ENCODE measurements around the gene ANKRD53.
A peak's percentile ranks its signal among the peaks of the same experiment; 100 is the strongest.

ANKRD53 gene, protein sequence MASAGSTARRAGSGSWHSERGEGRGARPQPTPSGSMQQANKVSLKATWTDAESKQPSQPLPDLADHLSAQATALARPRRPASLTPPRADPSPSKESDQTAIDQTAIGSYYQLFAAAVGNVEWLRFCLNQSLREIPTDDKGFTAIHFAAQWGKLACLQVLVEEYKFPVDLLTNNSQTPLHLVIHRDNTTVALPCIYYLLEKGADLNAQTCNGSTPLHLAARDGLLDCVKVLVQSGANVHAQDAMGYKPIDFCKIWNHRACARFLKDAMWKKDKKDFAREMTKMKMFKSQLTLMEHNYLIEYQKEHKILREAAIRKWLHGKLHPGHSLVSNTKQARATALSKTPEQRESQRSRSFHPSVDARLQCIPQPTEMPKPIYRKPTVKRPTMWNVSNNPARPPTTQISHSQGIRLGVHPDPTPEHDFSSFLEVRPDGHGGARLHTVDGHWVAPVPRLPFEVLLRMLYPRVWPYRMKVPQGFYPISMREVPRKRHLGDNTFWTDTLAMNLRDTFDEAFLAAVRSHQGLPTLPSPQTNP

DNA sequence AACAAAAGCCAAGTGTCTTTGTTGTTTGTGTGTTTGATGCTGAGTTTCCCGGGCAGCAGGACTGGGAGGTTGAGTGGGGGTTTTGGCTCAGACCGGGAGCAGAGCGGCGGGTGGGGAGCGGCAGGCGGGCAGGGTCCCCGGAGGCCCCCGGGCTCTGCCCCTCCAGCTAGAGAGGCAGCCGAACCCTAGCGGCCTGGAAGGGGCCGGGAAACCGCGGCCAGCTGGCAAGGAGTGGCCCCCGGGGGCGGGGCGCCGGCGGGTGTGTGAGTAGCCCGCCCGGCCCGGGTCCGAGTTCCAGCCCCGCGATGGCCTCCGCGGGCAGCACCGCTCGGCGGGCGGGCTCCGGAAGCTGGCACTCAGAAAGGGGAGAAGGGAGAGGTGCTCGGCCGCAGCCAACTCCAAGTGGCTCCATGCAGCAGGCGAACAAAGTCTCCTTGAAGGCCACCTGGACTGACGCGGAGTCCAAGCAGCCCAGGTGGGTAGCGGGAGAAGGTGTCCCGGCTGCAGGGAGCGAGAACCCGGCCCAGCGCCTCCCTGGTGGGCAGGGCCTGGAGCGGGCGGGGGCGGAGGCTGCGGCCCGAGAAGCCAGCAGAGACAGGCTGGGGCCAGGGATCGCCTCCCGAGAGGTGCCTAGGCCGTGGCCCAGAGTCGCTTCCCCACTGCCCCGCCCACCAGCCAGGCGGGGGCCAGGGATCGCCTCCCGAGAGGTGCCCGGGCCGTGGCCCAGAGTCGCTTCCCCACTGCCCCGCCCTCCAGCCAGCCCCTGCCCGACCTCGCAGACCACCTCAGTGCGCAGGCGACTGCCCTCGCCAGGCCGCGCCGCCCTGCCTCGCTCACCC lies at the start of gene ANKRD53:
TSS of gene ANKRD53 (plus strand) at position 290 of the 839 bp plus-strand sequence. CDS start at position 306, 16 bp downstream.
- Histone ChIP-seq H3K4me3 (ENCODE audit: low read length, poor library complexity, severe bottlenecking) (peak within 1 kb of the TSS; percentile 84), H3K9me2 (replicated peaks; ENCODE audit: low read depth, low read length) (no peaks in the 10 kb centered on the region), H4K20me1 (ENCODE audit: insufficient read depth, low read length, poor library complexity, severe bottlenecking) (no peaks in the 10 kb centered on the region), H3K9ac (ENCODE audit: low read depth, low read length, poor library complexity, severe bottlenecking) (peak within 1 kb of the TSS; percentile 67), H3K9me3 (ENCODE audit: insufficient read depth, low read depth, low read length) (no peaks in the 10 kb centered on the region), H3K36me3 (ENCODE audit: insufficient read depth, low read length) (no peaks in the 10 kb centered on the region), H3K27me3 (ENCODE audit: insufficient read depth, low read length, poor library complexity, severe bottlenecking) (no peaks in the 10 kb centered on the region), H3K79me2 (ENCODE audit: insufficient read depth, low read length) (no peaks in the 10 kb centered on the region), H2AFZ (ENCODE audit: low read length) (no peak within 1 kb of the TSS), H3K4me1 (ENCODE audit: insufficient read depth, low read length, poor library complexity, severe bottlenecking) (peaks cover 4% of the 10 kb centered on the region), H3F3A (ENCODE audit: low read depth) (no peaks in the 10 kb centered on the region), H3K4me2 (ENCODE audit: low read depth, low read length, poor library complexity, severe bottlenecking) (peak within 1 kb of the TSS; percentile 61)
- TF ChIP-seq EZH2phosphoT487 (IDR thresholded peaks at IDR 0.05; ENCODE audit: borderline replicate concordance) = no peak
- TF ChIP-seq, protein P1, sequence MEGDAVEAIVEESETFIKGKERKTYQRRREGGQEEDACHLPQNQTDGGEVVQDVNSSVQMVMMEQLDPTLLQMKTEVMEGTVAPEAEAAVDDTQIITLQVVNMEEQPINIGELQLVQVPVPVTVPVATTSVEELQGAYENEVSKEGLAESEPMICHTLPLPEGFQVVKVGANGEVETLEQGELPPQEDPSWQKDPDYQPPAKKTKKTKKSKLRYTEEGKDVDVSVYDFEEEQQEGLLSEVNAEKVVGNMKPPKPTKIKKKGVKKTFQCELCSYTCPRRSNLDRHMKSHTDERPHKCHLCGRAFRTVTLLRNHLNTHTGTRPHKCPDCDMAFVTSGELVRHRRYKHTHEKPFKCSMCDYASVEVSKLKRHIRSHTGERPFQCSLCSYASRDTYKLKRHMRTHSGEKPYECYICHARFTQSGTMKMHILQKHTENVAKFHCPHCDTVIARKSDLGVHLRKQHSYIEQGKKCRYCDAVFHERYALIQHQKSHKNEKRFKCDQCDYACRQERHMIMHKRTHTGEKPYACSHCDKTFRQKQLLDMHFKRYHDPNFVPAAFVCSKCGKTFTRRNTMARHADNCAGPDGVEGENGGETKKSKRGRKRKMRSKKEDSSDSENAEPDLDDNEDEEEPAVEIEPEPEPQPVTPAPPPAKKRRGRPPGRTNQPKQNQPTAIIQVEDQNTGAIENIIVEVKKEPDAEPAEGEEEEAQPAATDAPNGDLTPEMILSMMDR (conservative IDR thresholded peaks at IDR 0.05; ENCODE audit: low read length) = no peak

DNA sequence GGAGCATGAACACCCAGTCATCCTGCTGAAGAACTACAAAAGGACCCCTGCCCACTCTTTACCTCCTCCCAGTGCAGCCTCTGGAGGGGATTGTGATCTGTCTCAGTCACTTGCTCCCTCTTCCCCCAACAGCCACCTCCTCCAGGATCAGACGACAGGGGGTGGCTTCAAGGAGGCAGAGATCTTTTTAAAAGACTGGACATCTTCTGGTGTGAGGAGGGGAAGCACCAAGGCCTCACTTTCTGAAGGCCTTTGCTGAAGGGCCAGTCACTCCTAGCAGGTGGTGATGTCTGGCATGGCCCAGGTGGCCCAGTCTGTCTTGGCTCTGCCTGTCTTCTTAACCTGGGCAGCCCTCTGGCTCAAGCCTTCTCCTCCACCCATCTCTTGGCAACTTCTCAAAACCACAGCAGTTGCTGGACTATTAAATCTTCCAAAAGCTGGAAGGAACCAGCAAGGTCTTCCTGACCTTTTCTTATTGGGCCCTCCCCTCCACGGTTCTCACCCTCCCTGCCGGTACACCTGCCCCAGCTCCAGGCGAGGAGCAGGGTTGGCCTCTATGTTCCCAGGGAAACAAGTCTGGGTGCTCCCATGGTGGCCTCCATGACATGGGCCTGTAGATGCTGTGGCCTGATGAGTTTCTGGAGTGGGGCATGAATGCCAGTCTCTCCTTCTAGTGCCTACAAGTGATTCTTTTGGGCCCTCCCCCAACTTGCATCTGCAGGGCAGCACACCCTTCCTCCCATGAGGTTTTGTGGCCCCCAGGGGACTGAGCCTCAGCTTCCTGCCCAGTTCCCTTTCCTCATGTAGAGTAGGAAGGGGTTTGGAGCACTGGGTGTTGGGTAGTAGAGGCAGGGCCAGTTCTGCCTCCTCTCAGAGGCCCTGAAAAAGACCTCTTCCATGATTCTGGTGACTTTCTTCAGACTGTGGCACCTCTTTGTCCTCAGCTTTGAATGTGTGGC lies 47.8 kb upstream of the ANKRD53 start:
- no peak overlapping the region for H2AFZ ChIP-seq (ENCODE audit: low read length)
- no peaks in the 10 kb centered on the region for H3K9me2 ChIP-seq (replicated peaks; ENCODE audit: low read depth, low read length)
- no peak for TF ChIP-seq EZH2phosphoT487 (IDR thresholded peaks at IDR 0.05; ENCODE audit: borderline replicate concordance)
- TF ChIP-seq, protein P1 (conservative IDR thresholded peaks at IDR 0.05; ENCODE audit: low read length) = no peak
- H3K9me3 ChIP-seq (ENCODE audit: insufficient read depth, low read depth, low read length) = no peaks in the 10 kb centered on the region
- H4K20me1 ChIP-seq (ENCODE audit: insufficient read depth, low read length, poor library complexity, severe bottlenecking) = no peaks in the 10 kb centered on the region
- no peaks in the 10 kb centered on the region for H3K27me3 ChIP-seq (ENCODE audit: insufficient read depth, low read length, poor library complexity, severe bottlenecking)
- H3K79me2 ChIP-seq (ENCODE audit: insufficient read depth, low read length) = no peaks in the 10 kb centered on the region
- H3K4me3 ChIP-seq (ENCODE audit: low read length, poor library complexity, severe bottlenecking) = peak overlapping the region; percentile 3
- peak overlapping the region; percentile 51 for H3K4me2 ChIP-seq (ENCODE audit: low read depth, low read length, poor library complexity, severe bottlenecking)
- H3K36me3 ChIP-seq (ENCODE audit: insufficient read depth, low read length) = no peaks in the 10 kb centered on the region
- H3K4me1 ChIP-seq (ENCODE audit: insufficient read depth, low read length, poor library complexity, severe bottlenecking) = peaks cover 21% of the 10 kb centered on the region
- H3K9ac ChIP-seq (ENCODE audit: low read depth, low read length, poor library complexity, severe bottlenecking) = no peak overlapping the region
- no peaks in the 10 kb centered on the region for H3F3A ChIP-seq (ENCODE audit: low read depth)

Measured in Loucy (cell line).